Mesenchymal stem cell (in vitro differentiated cells and primary cell): Measurements from ENCODE around the gene VANGL2.

Experiments
- DNase-seq: peaks from one replicate; pipeline ENCODE4 v3.0.0-alpha.2; 2013
- H2AFZ ChIP-seq: one replicate; pipeline ENCODE4 v1.6.1; 2013; ENCODE audit warnings: low read depth, mild to moderate bottlenecking, control low read depth, inconsistent platforms, low read length, moderate library complexity
- H2AK5ac ChIP-seq: 2 replicates; pipeline ENCODE4 v1.6.1; 2013; ENCODE audit warnings: low read length, moderate library complexity, mild to moderate bottlenecking, inconsistent platforms; ENCODE audit not compliant: severe bottlenecking
- H2BK120ac ChIP-seq: one replicate; pipeline ENCODE4 v1.6.1; 2013; ENCODE audit warnings: low read depth, mild to moderate bottlenecking, inconsistent platforms, low read length, moderate library complexity
- H2BK12ac ChIP-seq, 2 experiments: one replicate each; pipeline ENCODE4 v1.6.1; 2013; ENCODE audit warnings: inconsistent platforms in 2 of 2, low read length in 2 of 2, mild to moderate bottlenecking in 2 of 2, moderate library complexity in 2 of 2, control low read depth in 1 of 2
- H2BK15ac ChIP-seq: one replicate; pipeline ENCODE4 v1.6.1; 2013; ENCODE audit warnings: mild to moderate bottlenecking, low read depth, inconsistent platforms; ENCODE audit not compliant: poor library complexity, severe bottlenecking
- H2BK5ac ChIP-seq: 2 replicates; pipeline ENCODE4 v1.6.1; 2013; ENCODE audit warnings: low read depth, mild to moderate bottlenecking, low read length, control low read depth, inconsistent platforms; ENCODE audit not compliant: poor library complexity, severe bottlenecking
- H3K14ac ChIP-seq, 2 experiments: one replicate each; pipeline ENCODE4 v1.6.1; 2013; ENCODE audit warnings: inconsistent platforms in 2 of 2, low read length in 2 of 2, control low read depth in 1 of 2, mild to moderate bottlenecking in 1 of 2, moderate library complexity in 1 of 2
- H3K18ac ChIP-seq, 2 experiments: one replicate each; pipeline ENCODE4 v1.6.1; 2013; ENCODE audit warnings: inconsistent platforms in 2 of 2, low read length in 2 of 2, control low read depth in 1 of 2, low read depth in 1 of 2, mild to moderate bottlenecking in 1 of 2
- H3K23ac ChIP-seq, 2 experiments: one replicate each; pipeline ENCODE4 v1.6.1; 2013; ENCODE audit warnings: inconsistent platforms in 2 of 2, low read length in 2 of 2, mild to moderate bottlenecking in 2 of 2, moderate library complexity in 2 of 2, control low read depth in 1 of 2
- H3K27ac ChIP-seq: 2 replicates; pipeline ENCODE4 v1.5.1; 2013; ENCODE audit warnings: mild to moderate bottlenecking, moderate library complexity, low read length, control low read depth, inconsistent platforms; ENCODE audit not compliant: poor library complexity, severe bottlenecking
- H3K27me3 ChIP-seq, 2 experiments: 2 replicates each; pipeline versions ENCODE4 v1.6.1 to v1.7.0; 2013; ENCODE audit warnings: low read length in 2 of 2, mild to moderate bottlenecking in 2 of 2, moderate library complexity in 2 of 2, control low read depth in 1 of 2, inconsistent platforms in 1 of 2; ENCODE audit not compliant: control insufficient read depth in 1 of 2, insufficient read depth in 1 of 2
- H3K36me3 ChIP-seq, 2 experiments: 2 replicates each; pipeline versions ENCODE4 v1.6.1 to v1.7.0; 2013; ENCODE audit warnings: low read length in 2 of 2, control low read depth in 1 of 2, inconsistent platforms in 1 of 2, low read depth in 1 of 2, mild to moderate bottlenecking in 1 of 2; ENCODE audit not compliant: insufficient read depth in 2 of 2, control insufficient read depth in 1 of 2
- H3K4ac ChIP-seq, 2 experiments: one replicate each; pipeline ENCODE4 v1.6.1; 2013; ENCODE audit warnings: inconsistent platforms in 2 of 2, low read length in 2 of 2, mild to moderate bottlenecking in 2 of 2, moderate library complexity in 2 of 2, control low read depth in 1 of 2, low read depth in 1 of 2
- H3K4me1 ChIP-seq: 2 replicates; pipeline ENCODE4 v1.6.1; 2013; ENCODE audit warnings: low read depth, low read length, control low read depth; ENCODE audit not compliant: control insufficient read depth, insufficient read depth
- H3K4me2 ChIP-seq: 2 replicates; pipeline ENCODE4 v1.6.1; 2013; ENCODE audit warnings: low read length, mild to moderate bottlenecking, inconsistent platforms; ENCODE audit not compliant: poor library complexity, severe bottlenecking
- H3K4me3 ChIP-seq, 2 experiments: 2 replicates each; pipeline versions ENCODE4 v1.5.1 to v1.7.0; 2013; ENCODE audit warnings: low read length in 2 of 2, mild to moderate bottlenecking in 2 of 2, control low read depth in 1 of 2, low read depth in 1 of 2; ENCODE audit not compliant: insufficient read depth in 1 of 2
- H3K79me1 ChIP-seq: replicated peaks from 2 replicates; pipeline ENCODE4 v1.6.1; 2013; ENCODE audit warnings: mild to moderate bottlenecking, control low read depth, low read length, inconsistent platforms; ENCODE audit not compliant: poor library complexity, severe bottlenecking
- H3K9ac ChIP-seq: 2 replicates; pipeline ENCODE4 v1.7.0; 2013; ENCODE audit warnings: mild to moderate bottlenecking, low read length, moderate library complexity
- H3K9me3 ChIP-seq: 2 replicates; pipeline ENCODE4 v1.7.0; 2013; ENCODE audit warnings: mild to moderate bottlenecking, low read length; ENCODE audit not compliant: control insufficient read depth
- H4K8ac ChIP-seq: one replicate; pipeline ENCODE4 v1.6.1; 2013; ENCODE audit warnings: inconsistent platforms, mild to moderate bottlenecking, low read length, moderate library complexity
- H4K91ac ChIP-seq: one replicate; pipeline ENCODE4 v1.6.1; 2013; ENCODE audit warnings: mild to moderate bottlenecking, low read length, inconsistent platforms
- WGBS: methylation state at CpG from one replicate; pipeline ENCODE4 v1.1.7; 2013; ENCODE audit warnings: mixed read lengths; 5-methylcytosine and 5-hydroxymethylcytosine counted together

VANGL2 gene

GRCh38 chr1:160414881-160415280, 14.5 kb downstream of the VANGL2 start:
- DNase-seq, result no peak
- Histone ChIP-seq H3K79me1 (peaks cover 51% of the 10 kb centered on the region), H3K9me3 (no peaks in the 10 kb centered on the region), H2BK120ac (no peak overlapping the region), H4K91ac (no peak overlapping the region), H2BK12ac (no peak overlapping the region), H4K8ac (no peak overlapping the region), H2BK5ac (no peak overlapping the region), H3K18ac (no peak overlapping the region), H3K36me3 (peaks cover 0 to 48% of the 10 kb centered on the region in 2 experiments), H3K4me1 (peaks cover 11% of the 10 kb centered on the region), H3K14ac (no peak overlapping the region), H2AFZ (no peak overlapping the region), H3K9ac (no peak overlapping the region), H3K23ac (no peak overlapping the region), H3K4ac (no peak overlapping the region), H3K4me3 (no peak overlapping the region), H2AK5ac (no peak overlapping the region), H2BK15ac (no peak overlapping the region), H3K4me2 (no peak overlapping the region), H3K27me3 (peaks cover 0 to 64% of the 10 kb centered on the region in 2 experiments), H3K27ac (no peak overlapping the region)
- WGBS, result 88% methylated on average over 2 of the region's 2 CpGs

- Histone ChIP-seq H2BK5ac (no peak overlapping the region), H3K27me3 (peaks cover 0 to 60% of the 10 kb centered on the region in 2 experiments), H2BK120ac (no peak overlapping the region), H2AFZ (no peak overlapping the region), H3K23ac (no peak overlapping the region), H3K14ac (no peak overlapping the region), H4K91ac (no peak overlapping the region), H3K79me1 (peaks cover 47% of the 10 kb centered on the region), H2AK5ac (no peak overlapping the region), H3K4me2 (no peak overlapping the region), H3K36me3 (peaks cover 0 to 50% of the 10 kb centered on the region in 2 experiments), H3K27ac (no peak overlapping the region), H2BK12ac (no peak overlapping the region), H3K4me1 (peaks cover 6% of the 10 kb centered on the region), H2BK15ac (no peak overlapping the region), H3K9me3 (no peaks in the 10 kb centered on the region), H3K4ac (no peak overlapping the region), H3K9ac (no peak overlapping the region), H3K18ac (no peak overlapping the region), H4K8ac (no peak overlapping the region), H3K4me3 (no peak overlapping the region)
- no peak for DNase-seq
- 94% methylated on average over 29 of the region's 29 CpGs for WGBS
Observed at GRCh38 chr1:160415696-160416290, 15.4 kb downstream of the VANGL2 start.

- H2BK120ac ChIP-seq, result no peak overlapping the region
- no peak overlapping the region for H2AFZ ChIP-seq
- H3K14ac ChIP-seq, result no peak overlapping the region
- H3K27ac ChIP-seq, result no peak overlapping the region
- peaks cover 0 to 52% of the 10 kb centered on the region in 2 experiments for H3K36me3 ChIP-seq
- H3K27me3 ChIP-seq, result peaks cover 0 to 60% of the 10 kb centered on the region in 2 experiments
- peaks cover 45% of the 10 kb centered on the region for H3K79me1 ChIP-seq
- H3K18ac ChIP-seq, result no peak overlapping the region
- H3K9me3 ChIP-seq, result no peaks in the 10 kb centered on the region
- WGBS, result 73% methylated on average over 4 of the region's 4 CpGs
- H3K4me1 ChIP-seq, result peaks cover 6% of the 10 kb centered on the region
- H3K4me3 ChIP-seq, result no peak overlapping the region
- H2AK5ac ChIP-seq, result no peak overlapping the region
- no peak overlapping the region for H2BK12ac ChIP-seq
- H3K4ac ChIP-seq, result no peak overlapping the region
- DNase-seq, result peak; percentile 48
- H3K9ac ChIP-seq, result no peak overlapping the region
- no peak overlapping the region for H3K23ac ChIP-seq
- no peak overlapping the region for H2BK5ac ChIP-seq
- no peak overlapping the region for H3K4me2 ChIP-seq
- H4K91ac ChIP-seq, result no peak overlapping the region
- no peak overlapping the region for H4K8ac ChIP-seq
- no peak overlapping the region for H2BK15ac ChIP-seq
Observed at GRCh38 chr1:160416369-160416768, 16.0 kb downstream of the VANGL2 start.

- H2BK5ac ChIP-seq, result no peak overlapping the region
- no peak overlapping the region for H4K91ac ChIP-seq
- H3K36me3 ChIP-seq, result peaks cover 0 to 58% of the 10 kb centered on the region in 2 experiments
- H3K27me3 ChIP-seq, result peaks cover 0 to 59% of the 10 kb centered on the region in 2 experiments
- no peak overlapping the region for H3K9ac ChIP-seq
- no peak overlapping the region for H3K4me3 ChIP-seq
- no peak overlapping the region for H3K27ac ChIP-seq
- no peak for DNase-seq
- no peaks in the 10 kb centered on the region for H3K9me3 ChIP-seq
- no peak overlapping the region for H2AFZ ChIP-seq
- H3K14ac ChIP-seq, result no peak overlapping the region
- no peak overlapping the region for H3K4ac ChIP-seq
- H4K8ac ChIP-seq, result no peak overlapping the region
- H3K18ac ChIP-seq, result no peak overlapping the region
- no peak overlapping the region for H2BK15ac ChIP-seq
- no peak overlapping the region for H3K23ac ChIP-seq
- 97% methylated on average over 6 of the region's 6 CpGs for WGBS
- H3K4me2 ChIP-seq, result no peak overlapping the region
- H2BK12ac ChIP-seq, result no peak overlapping the region
- peaks cover 6% of the 10 kb centered on the region for H3K4me1 ChIP-seq
- no peak overlapping the region for H2AK5ac ChIP-seq
- no peak overlapping the region for H2BK120ac ChIP-seq
- H3K79me1 ChIP-seq, result peaks cover 38% of the 10 kb centered on the region
Observed at GRCh38 chr1:160418483-160418882, 18.1 kb downstream of the VANGL2 start.
